NCI-H2081 treated with DMSO at 0.1 percent for 48 hours (cell line): ENCODE data around the gene KCTD8.

Experiments
- DNase-seq: peaks from one replicate; lab custom pipeline; 2025; lab: John Stamatoyannopoulos, UW

The KCTD8 gene

DNA sequence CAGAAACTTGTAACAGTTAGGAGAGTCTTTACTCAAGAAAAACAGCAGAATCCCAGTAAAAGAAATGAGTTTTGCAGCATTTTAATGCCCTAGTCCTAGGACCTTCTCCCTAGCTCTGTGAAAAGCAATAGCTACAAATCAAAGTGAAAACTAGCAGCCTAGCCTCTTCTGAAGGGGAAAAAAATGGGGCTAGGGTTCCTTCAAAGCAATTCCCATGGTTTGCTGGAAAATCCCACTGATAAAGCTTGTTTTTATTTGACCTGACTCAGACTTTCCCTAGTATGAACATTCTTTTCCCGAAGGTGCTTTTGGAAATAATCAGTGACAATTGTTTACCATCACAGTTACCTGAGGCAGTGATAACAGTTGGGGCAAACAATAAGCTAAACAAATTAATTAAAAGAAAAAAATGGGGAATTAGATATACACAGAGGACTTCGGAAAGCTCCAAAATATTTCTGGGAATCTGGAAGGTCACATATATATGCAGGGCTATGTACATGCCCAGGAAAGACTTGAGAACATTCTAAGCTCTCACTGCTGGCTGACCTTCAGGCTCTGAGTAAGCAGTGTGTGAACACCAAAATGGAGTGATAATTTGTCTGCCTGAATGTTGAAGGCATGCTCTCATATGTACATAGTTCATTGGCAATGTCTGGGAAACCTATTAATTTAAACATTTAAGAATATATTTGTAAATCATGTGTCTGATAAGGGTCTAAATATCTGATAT lies 285.9 kb downstream of the KCTD8 start:
- no peak for DNase-seq

GRCh38 chr4:44161756-44162155 lies 286.9 kb downstream of the KCTD8 start:
- no peak for DNase-seq

- DNase-seq: no peak
These were observed 287.7 kb downstream of the KCTD8 start for GRCh38 chr4:44160776-44161367.

GRCh38 chr4:44159991-44160390 lies 288.6 kb downstream of the KCTD8 start:
- no peak for DNase-seq

- DNase-seq: no peak
These were observed 290.9 kb downstream of the KCTD8 start for GRCh38 chr4:44157611-44158277.

DNA sequence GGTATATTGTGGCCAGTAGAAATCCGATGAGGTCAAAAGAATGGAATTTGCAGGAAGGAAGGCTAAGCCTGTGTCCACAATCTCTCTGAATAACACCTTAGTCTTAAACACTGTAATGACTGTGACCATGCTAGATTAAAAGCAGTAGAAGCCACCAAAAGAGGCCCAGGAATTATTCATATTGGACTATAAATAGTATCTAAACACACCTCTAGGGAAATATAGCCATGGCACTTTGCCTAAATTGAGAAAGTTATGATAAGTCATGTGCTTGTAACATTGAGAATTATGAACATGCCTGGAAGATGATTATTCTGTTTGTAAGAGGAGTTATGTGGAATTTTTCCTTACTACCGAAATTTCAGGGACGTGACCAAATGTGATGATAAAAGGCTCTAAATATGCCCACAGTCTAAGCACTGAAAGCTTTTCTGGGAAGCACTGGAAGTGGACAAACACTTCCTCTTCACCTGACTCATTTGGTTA lies 298.5 kb downstream of the KCTD8 start:
- no peak for DNase-seq

- DNase-seq: no peak
These were observed 299.3 kb downstream of the KCTD8 start for GRCh38 chr4:44149282-44149681.

DNA sequence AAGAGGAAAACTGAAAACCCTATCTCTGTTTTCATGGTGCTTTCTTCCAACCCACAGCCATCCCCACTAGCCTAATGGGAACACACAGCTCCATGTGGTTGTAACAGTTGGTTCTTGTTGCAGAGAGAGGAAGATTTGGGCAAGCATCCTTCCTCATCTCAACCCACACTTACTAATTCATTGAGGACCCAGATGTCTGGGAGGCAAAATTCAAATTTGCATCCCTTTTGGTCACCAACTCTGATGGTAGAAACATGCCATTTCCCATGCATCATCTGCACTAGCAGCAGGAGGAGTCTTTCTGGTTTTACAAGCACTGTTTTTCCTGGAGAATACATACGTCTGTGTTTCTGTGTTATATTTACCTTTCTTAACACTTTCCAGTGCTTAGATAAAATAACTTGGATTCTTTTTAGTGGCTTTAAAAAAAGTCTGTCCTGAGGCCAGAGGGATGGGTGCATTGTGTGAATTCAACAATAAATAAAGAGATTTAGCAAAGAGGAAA lies 301.0 kb downstream of the KCTD8 start:
- no peak for DNase-seq

DNA sequence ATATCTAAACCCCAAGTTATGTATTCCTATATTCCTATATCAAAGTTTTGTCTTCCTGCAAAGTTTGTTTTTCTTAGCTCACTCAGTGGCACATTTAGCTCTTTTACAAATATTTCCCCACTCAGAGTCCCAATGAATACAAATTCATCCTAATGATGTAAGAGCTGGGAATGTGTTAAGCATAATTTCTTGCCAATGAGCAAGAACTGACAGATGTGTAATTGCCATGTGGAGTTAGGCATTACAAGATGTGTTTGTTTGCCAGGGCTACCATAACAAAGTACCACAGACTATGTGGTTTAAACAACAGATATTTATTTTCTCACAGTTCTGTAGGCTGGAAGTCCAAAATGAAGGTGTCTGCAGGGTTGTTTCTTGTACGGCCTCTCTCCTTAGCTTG lies 302.1 kb downstream of the KCTD8 start:
- DNase-seq: no peak

- DNase-seq: no peak
These were observed 302.7 kb downstream of the KCTD8 start for GRCh38 chr4:44145868-44146267.

GRCh38 chr4:44132526-44132925 lies 316.1 kb downstream of the KCTD8 start:
- DNase-seq: no peak
